Choroid plexus epithelial cell (primary cell): Measurements from ENCODE around the gene IRX5.

Source experiments
- DNase-seq: peaks from one replicate; pipeline ENCODE4 v3.0.0-alpha.2; 2010; ENCODE audit warnings: low read depth
- H3K4me3 ChIP-seq: 2 replicates; pipeline ENCODE4 v1.5.1; 2011; ENCODE audit warnings: low read depth, mild to moderate bottlenecking, control low read depth, low read length, moderate library complexity
- CTCF ChIP-seq: conservative IDR thresholded peaks from 2 replicates; pipeline ENCODE4 v1.5.1; 2011; ENCODE audit warnings: low read depth, mild to moderate bottlenecking, control low read depth, inconsistent platforms, low read length, moderate library complexity

Gene IRX5

GRCh38 chr16:54965464-54965863 lies 34.8 kb downstream of the IRX5 start:
- no peak overlapping the region for H3K4me3 ChIP-seq
- DNase-seq, result no peak
- TF ChIP-seq CTCF, result no peak

GRCh38 chr16:54968011-54968410 lies 37.3 kb downstream of the IRX5 start:
- no peak for TF ChIP-seq CTCF
- H3K4me3 ChIP-seq, result no peak overlapping the region
- no peak for DNase-seq

- no peak for DNase-seq
- no peak overlapping the region for H3K4me3 ChIP-seq
- TF ChIP-seq CTCF, result no peak
Measured at GRCh38 chr16:54968784-54969183, 38.1 kb downstream of the IRX5 start.

- no peak for TF ChIP-seq CTCF
- no peak for DNase-seq
Measured at GRCh38 chr16:54970016-54970415, 39.4 kb downstream of the IRX5 start.

GRCh38 chr16:54974367-54974766 lies 43.7 kb downstream of the IRX5 start:
- TF ChIP-seq CTCF, result no peak
- no peak overlapping the region for H3K4me3 ChIP-seq
- no peak for DNase-seq

More at GRCh38 chr16:54970016-54970415, 39.4 kb downstream of the IRX5 start:
- no peak overlapping the region for H3K4me3 ChIP-seq

GRCh38 chr16:54976651-54977200 lies 46.1 kb downstream of the IRX5 start:
- no peak for TF ChIP-seq CTCF
- no peak overlapping the region for H3K4me3 ChIP-seq
- DNase-seq, result no peak

GRCh38 chr16:54977211-54977610 lies 46.5 kb downstream of the IRX5 start:
- no peak for DNase-seq
- H3K4me3 ChIP-seq, result no peak overlapping the region
- no peak for TF ChIP-seq CTCF
